Muscle of back (tissue), 11 donors: ENCODE measurements around the gene PHF20. TPM values are rescaled to one million over a fixed set of nuclear protein-coding genes. Genes with fewer than 3 reads are reported as not detected.
"Not testable (repeated sequence)": the region's sequence is repeated elsewhere in the genome, so short reads cannot be mapped to it uniquely, and the experiment has no call there.

Experiments
- DNase-seq, 3 donors: peaks; one replicate each; pipeline versions ENCODE4 v3.0.0 to v3.0.0-alpha.2; 2013
- polyA plus RNA-seq, 10 donors: library from polyadenylated mRNA; unstranded; fragments of 120-200 nt; gene quantifications; one replicate each; pipeline ENCODE4 v1.2.1, GENCODE V29; 2013; ENCODE audit not compliant: insufficient read length in 10 of 10

Gene PHF20
- polyA plus RNA-seq, 10 donors: 22.8 to 35.7 (median 29.3) TPM

- DNase-seq: no peak
Measured at GRCh38 chr20:35971981-35972380, 200.2 kb downstream of the PHF20 start.

- DNase-seq: no peak
Measured at GRCh38 chr20:35972462-35972861, 200.6 kb downstream of the PHF20 start.

GRCh38 chr20:35974256-35974655, 202.4 kb downstream of the PHF20 start:
- no peak for DNase-seq

- no peak for DNase-seq
Measured at GRCh38 chr20:35975576-35976373, 204.0 kb downstream of the PHF20 start.

- no peak for DNase-seq
Measured at GRCh38 chr20:35978041-35978513, 206.3 kb downstream of the PHF20 start.

DNA sequence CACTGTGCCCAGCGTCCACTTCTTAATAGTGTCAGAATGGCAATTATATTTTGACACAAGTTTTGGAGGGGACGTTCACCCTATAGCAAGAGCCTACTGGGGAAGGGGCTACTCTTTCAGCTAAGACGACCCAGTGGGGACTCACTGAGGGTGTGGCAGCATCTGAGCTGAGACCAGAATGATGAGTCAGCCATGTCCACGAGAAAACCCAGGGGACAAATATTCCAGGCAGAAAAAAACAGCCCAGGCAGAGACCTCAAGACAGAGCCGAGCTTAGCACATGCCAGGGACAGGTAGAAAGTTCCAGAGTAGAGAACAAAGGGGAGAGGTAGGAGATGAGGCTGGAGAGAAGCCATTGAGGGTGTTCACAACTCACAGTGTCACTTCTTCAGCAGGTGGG, 207.7 kb downstream of the PHF20 start:
- no peak for DNase-seq

- no peak for DNase-seq
Measured at GRCh38 chr20:35981969-35982368, 210.2 kb downstream of the PHF20 start.

DNA sequence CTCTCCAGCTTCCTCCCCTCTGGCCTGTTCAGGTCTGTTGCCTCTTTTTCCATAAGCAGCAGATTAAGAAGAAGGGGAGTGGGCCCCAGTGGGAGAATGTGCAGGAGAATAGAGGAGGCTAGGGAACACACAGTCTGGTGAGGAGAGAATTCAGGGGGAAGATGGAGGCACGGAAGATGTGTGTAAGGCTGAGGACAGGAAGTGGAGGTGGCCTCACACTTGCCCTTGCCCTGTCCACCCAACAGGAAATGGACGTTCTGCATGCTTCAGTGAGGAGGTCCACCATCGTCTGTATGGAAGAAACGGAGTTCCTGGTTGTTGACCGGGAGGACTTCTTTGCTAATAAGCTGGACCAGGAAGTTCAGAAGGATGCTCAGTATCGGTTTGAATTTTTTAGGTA, 212.6 kb downstream of the PHF20 start:
- DNase-seq: no peak

DNA sequence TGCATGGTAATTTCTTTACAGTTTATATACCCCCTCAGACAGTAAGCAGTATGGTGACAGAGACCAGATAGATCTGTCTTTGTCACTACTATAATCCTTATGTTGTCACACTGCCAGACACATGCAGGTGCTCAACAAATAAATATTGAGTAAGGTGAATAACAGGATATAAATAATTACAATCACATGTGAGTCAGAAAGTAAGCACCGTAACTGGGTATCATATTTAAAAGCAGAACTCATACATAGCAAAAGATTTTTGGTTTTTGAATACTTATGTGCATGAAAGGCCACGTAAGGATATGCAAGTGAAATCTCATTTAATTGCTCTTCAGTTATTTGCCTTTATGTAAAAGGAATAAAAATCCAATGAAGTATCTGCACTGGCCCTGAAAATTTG, 214.0 kb downstream of the PHF20 start:
- DNase-seq: no peak

DNA sequence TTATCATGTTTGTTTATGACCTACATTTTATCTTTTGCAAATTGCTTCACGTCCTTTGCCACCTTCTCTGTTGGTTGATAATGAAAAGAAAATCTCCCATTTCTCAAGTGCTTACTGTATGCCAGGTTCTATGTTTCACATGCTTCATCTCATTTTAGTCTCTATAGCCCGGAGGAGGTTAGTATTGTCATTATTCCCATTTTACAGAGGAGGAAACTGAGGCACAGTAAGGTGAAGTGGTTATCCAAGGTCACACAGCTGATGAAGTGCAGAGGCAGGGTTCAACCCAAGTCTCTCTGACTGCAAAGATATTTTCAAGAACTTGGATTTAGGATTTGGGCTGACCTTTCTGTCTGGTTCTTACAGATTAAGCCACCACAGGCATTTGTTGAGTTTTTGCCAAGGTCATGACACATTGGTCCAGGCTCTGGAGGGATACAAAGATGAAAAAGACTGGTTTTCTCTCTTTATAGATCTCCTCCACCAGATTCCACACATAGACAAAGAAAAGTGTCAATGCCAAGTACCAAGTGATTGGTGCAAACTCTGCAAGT, 217.2 kb downstream of the PHF20 start:
- DNase-seq: no peak

GRCh38 chr20:35991142-35991771, 219.4 kb downstream of the PHF20 start:
- peak; percentile 3 to 41 (median 10) for DNase-seq

GRCh38 chr20:35992713-35993335, 221.0 kb downstream of the PHF20 start:
- DNase-seq: peak; percentile 62 to 87 (median 79)

- peak; percentile 67 to 87 (median 79) for DNase-seq
Measured at GRCh38 chr20:35994994-35995453, 223.2 kb downstream of the PHF20 start.

DNA sequence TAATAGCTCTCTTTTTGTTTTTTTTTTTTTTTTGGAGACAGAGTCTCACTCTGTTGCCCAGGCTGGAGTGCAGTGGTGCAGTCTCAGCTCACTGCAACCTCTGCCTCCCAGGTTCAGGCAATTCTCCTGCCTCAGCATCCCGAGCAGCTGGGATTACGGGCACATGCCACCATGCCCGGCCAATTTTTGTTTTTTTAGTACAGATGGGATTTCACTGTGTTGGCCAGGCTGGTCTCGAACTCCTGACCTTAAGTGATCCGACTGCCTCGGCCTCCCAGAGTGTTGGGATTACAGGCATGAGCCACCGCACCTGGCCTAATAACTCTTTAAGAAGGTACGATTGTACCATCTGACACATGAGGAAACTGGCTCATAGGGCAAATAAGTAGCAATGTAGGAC, 224.7 kb downstream of the PHF20 start:
- DNase-seq: not testable (repeated sequence)

Other genes with a start within 250 kb of the PHF20 start
- gene C20orf173, start 242.4 kb upstream of the PHF20 start, polyA plus RNA-seq: not detected
- gene ERGIC3, start 229.9 kb upstream of the PHF20 start, polyA plus RNA-seq: 100 to 1,000 TPM; 187 to 227 (median 216) TPM
- gene SPAG4, start 156.2 kb upstream of the PHF20 start, polyA plus RNA-seq: 1 to 10 TPM; 1.2 to 6.9 (median 2.1) TPM
- 100 to 1,000 TPM in 7 of 10 donors, 10 to 100 TPM in 3; 82.4 to 165 (median 131) TPM for gene CPNE1, start 107.1 kb upstream of the PHF20 start, polyA plus RNA-seq
- gene RBM12, start 107.1 kb upstream of the PHF20 start, polyA plus RNA-seq: 10 to 100 TPM; 42.0 to 60.9 (median 54.5) TPM
- gene NFS1, start 72.7 kb upstream of the PHF20 start, polyA plus RNA-seq: 10 to 100 TPM; 12.6 to 16.9 (median 14.4) TPM
- 10 to 100 TPM; 45.8 to 96.6 (median 63.3) TPM for gene ROMO1, start 72.6 kb upstream of the PHF20 start, polyA plus RNA-seq
- 100 to 1,000 TPM; 205 to 339 (median 281) TPM for gene RBM39, start 29.8 kb upstream of the PHF20 start, polyA plus RNA-seq
- 10 to 100 TPM; 16.6 to 36.3 (median 21.0) TPM for gene SCAND1, start 182.5 kb downstream of the PHF20 start, polyA plus RNA-seq
- gene CNBD2, start 196.6 kb downstream of the PHF20 start, polyA plus RNA-seq: under 1 TPM in 8 of 10 donors, not detected in 2; 0.16 to 0.88 (median 0.37) TPM